CD4-positive, alpha-beta T cell (primary cell): Measurements from ENCODE around the gene RIBC2. TPM values are rescaled to one million over a fixed set of nuclear protein-coding genes. Genes with fewer than 3 reads are reported as not detected.

Source experiments
- ATAC-seq: fragments of 200-7000 bp; cut with Tn5 transposase; one replicate; pipeline ENCODE4 v1.10.0; 2022; ENCODE audit warnings: mild to moderate bottlenecking; ENCODE audit not compliant: poor library complexity
- CTCF ChIA-PET: fragments of 350-600 bp; sonication (Branson Sonifier 250); formaldehyde crosslinking; loops from one replicate; lab custom pipeline; 2021; ENCODE audit warnings: antibody characterized with exemption, inconsistent platforms; lab: Charles Lee
- POLR2A ChIA-PET: fragments of 350-600 bp; sonication (Branson Sonifier 250); formaldehyde crosslinking; loops from one replicate; lab custom pipeline; 2021; ENCODE audit warnings: antibody characterized with exemption, inconsistent platforms; lab: Charles Lee
- DNase-seq, 14 experiments: peaks; one replicate each; pipeline ENCODE4 v3.0.0-alpha.2; 2013 to 2020; ENCODE audit warnings: mixed read lengths in 2 of 14
- H3K27ac ChIP-seq, 2 donors: one replicate each; pipeline versions ENCODE4 v1.5.1 to v1.7.0; 2013; ENCODE audit warnings: low read length in 2 of 2, low read depth in 1 of 2, mild to moderate bottlenecking in 1 of 2
- H3K27me3 ChIP-seq, 2 experiments: 1 replicate in 1 of 2; 2 replicates in 1 of 2; pipeline versions ENCODE4 v1.6.1 to v1.7.0; 2013; ENCODE audit warnings: low read length in 2 of 2, control low read depth in 1 of 2, mild to moderate bottlenecking in 1 of 2, moderate library complexity in 1 of 2; ENCODE audit not compliant: insufficient read depth in 2 of 2, control insufficient read depth in 1 of 2
- H3K36me3 ChIP-seq: one replicate; pipeline ENCODE4 v1.6.1; 2013; ENCODE audit warnings: low read length, control low read depth; ENCODE audit not compliant: insufficient read depth
- H3K4me1 ChIP-seq: one replicate; pipeline ENCODE4 v1.6.1; 2013; ENCODE audit warnings: low read length, control low read depth; ENCODE audit not compliant: insufficient read depth
- H3K4me3 ChIP-seq: one replicate; pipeline ENCODE4 v1.5.1; 2013; ENCODE audit warnings: mild to moderate bottlenecking, low read length, moderate library complexity
- H3K9me3 ChIP-seq, 2 experiments: 1 replicate in 1 of 2; 2 replicates in 1 of 2; pipeline versions ENCODE4 v1.6.1 to v1.7.0; 2013; ENCODE audit warnings: low read length in 2 of 2, mild to moderate bottlenecking in 2 of 2, control low read depth in 1 of 2, moderate library complexity in 1 of 2; ENCODE audit not compliant: control insufficient read depth in 1 of 2, insufficient read depth in 1 of 2
- H3K27ac Mint-ChIP-seq: one replicate; pipeline ENCODE4 v1.8.0; 2020; ENCODE audit warnings: mixed read lengths
- H3K27me3 Mint-ChIP-seq: one replicate; pipeline ENCODE4 v1.8.0; 2021; ENCODE audit warnings: mixed read lengths
- H3K36me3 Mint-ChIP-seq: one replicate; pipeline ENCODE4 v1.8.0; 2021; ENCODE audit warnings: low read depth, mixed read lengths
- H3K4me1 Mint-ChIP-seq: one replicate; pipeline ENCODE4 v1.8.0; 2021; ENCODE audit warnings: low read depth, mixed read lengths
- H3K4me3 Mint-ChIP-seq: one replicate; pipeline ENCODE4 v1.8.0; 2020; ENCODE audit warnings: mild to moderate bottlenecking, mixed read lengths
- H3K9me3 Mint-ChIP-seq: one replicate; pipeline ENCODE4 v1.8.0; 2020; ENCODE audit warnings: mixed read lengths
- CTCF ChIP-seq: fragments of 200-600 bp; IDR thresholded peaks from one replicate; pipeline ENCODE4 v1.8.0; 2022; ENCODE audit warnings: antibody characterized with exemption, mild to moderate bottlenecking
- intact Hi-C, 2 experiments: fragments of 100-400 bp; cut with DNase I in 1 of 2; cut with micrococcal nuclease in 1 of 2; formaldehyde crosslinking; loops; one replicate each; pipeline versions ENCODE4 v1.15.1 to v1.9.0; 2023 to 2025; cut with DNase I, micrococcal nuclease
- total RNA-seq, 174 experiments: library from RNA in 2 of 174; stranded (reverse) in 2 of 174; gene quantifications; one replicate each; pipeline ENCODE4 v1.2.3 and lab custom pipeline; 2021 to 2026

RIBC2 gene
- total RNA-seq, 2 experiments from 2014 or later: 0.41 TPM; not detected in 1

GRCh38 chr22:45476814-45477213, 63.3 kb downstream of the RIBC2 start:
- H3K9me3 Mint-ChIP-seq: no peaks in the 10 kb centered on the region
- ATAC-seq (no peak), DNase-seq (no peak)
- Histone ChIP-seq H3K27ac (no peak overlapping the region), H3K4me3 (no peak overlapping the region), H3K4me1 (no peaks in the 10 kb centered on the region), H3K9me3 (no peaks in the 10 kb centered on the region), H3K27me3 (peaks cover 0 to 8% of the 10 kb centered on the region in 2 experiments), H3K36me3 (no peaks in the 10 kb centered on the region)
- no peak for TF ChIP-seq CTCF
- peaks cover 23% of the 10 kb centered on the region for H3K27me3 Mint-ChIP-seq
- no peaks in the 10 kb centered on the region for H3K4me1 Mint-ChIP-seq
- intact Hi-C loops: no loop called here
- POLR2A ChIA-PET: no interaction called here
- H3K36me3 Mint-ChIP-seq: no peaks in the 10 kb centered on the region
- H3K27ac Mint-ChIP-seq: no peak overlapping the region
- CTCF ChIA-PET: no interaction called here
- no peak overlapping the region for H3K4me3 Mint-ChIP-seq

GRCh38 chr22:45477366-45478107, 64.0 kb downstream of the RIBC2 start:
- TF ChIP-seq CTCF: no peak
- no peaks in the 10 kb centered on the region for H3K9me3 Mint-ChIP-seq

GRCh38 chr22:45478108-45478771, 64.7 kb downstream of the RIBC2 start:
- intact Hi-C loops: no loop called here
- Mint-ChIP-seq H3K4me1 (no peaks in the 10 kb centered on the region), H3K27me3 (peaks cover 23% of the 10 kb centered on the region), H3K36me3 (no peaks in the 10 kb centered on the region), H3K27ac (no peak overlapping the region), H3K4me3 (no peak overlapping the region), H3K9me3 (no peaks in the 10 kb centered on the region)
- Histone ChIP-seq H3K27ac (no peak overlapping the region), H3K9me3 (no peaks in the 10 kb centered on the region), H3K36me3 (no peaks in the 10 kb centered on the region), H3K4me3 (no peak overlapping the region), H3K4me1 (no peaks in the 10 kb centered on the region), H3K27me3 (peaks cover 0 to 8% of the 10 kb centered on the region in 2 experiments)
- DNase-seq: no peak
- no peak for ATAC-seq
- POLR2A ChIA-PET: no interaction called here
- no peak for TF ChIP-seq CTCF
- CTCF ChIA-PET: no interaction called here

More at GRCh38 chr22:45477366-45478107, 64.0 kb downstream of the RIBC2 start:
- ChIA-PET POLR2A (no interaction called here), CTCF (no interaction called here)
- intact Hi-C loops: no loop called here
- DNase-seq (no peak), ATAC-seq (no peak)
- Histone ChIP-seq H3K27me3 (peaks cover 0 to 8% of the 10 kb centered on the region in 2 experiments), H3K36me3 (no peaks in the 10 kb centered on the region), H3K4me3 (no peak overlapping the region), H3K27ac (no peak overlapping the region), H3K4me1 (no peaks in the 10 kb centered on the region), H3K9me3 (no peaks in the 10 kb centered on the region)
- no peak overlapping the region for H3K27ac Mint-ChIP-seq
- no peak overlapping the region for H3K4me3 Mint-ChIP-seq
- H3K4me1 Mint-ChIP-seq: no peaks in the 10 kb centered on the region
- H3K36me3 Mint-ChIP-seq: no peaks in the 10 kb centered on the region
- peaks cover 23% of the 10 kb centered on the region for H3K27me3 Mint-ChIP-seq
